H9 (cell line): ENCODE results near the gene MGAM2. TPM values are rescaled to one million over a fixed set of nuclear protein-coding genes. Genes with fewer than 3 reads are reported as not detected.

Experiments used
- DNase-seq: peaks from one replicate; pipeline ENCODE4 v3.0.0-alpha.2; 2017
- H2AFZ ChIP-seq: one replicate; pipeline ENCODE4 v1.6.1; 2013; ENCODE audit warnings: mild to moderate bottlenecking, low read length, control low read depth, moderate library complexity
- H2AK5ac ChIP-seq: 2 replicates; pipeline ENCODE4 v1.6.1; 2013; ENCODE audit warnings: low read length, control low read depth, mixed read lengths; ENCODE audit not compliant: insufficient read length
- H2BK120ac ChIP-seq: one replicate; pipeline ENCODE4 v1.6.1; 2013; ENCODE audit warnings: low read depth, mild to moderate bottlenecking, low read length, control low read depth, inconsistent platforms; ENCODE audit not compliant: poor library complexity, severe bottlenecking
- H2BK12ac ChIP-seq: 2 replicates; pipeline ENCODE4 v1.6.1; 2013; ENCODE audit warnings: low read length, control low read depth, mixed read lengths, low read depth; ENCODE audit not compliant: insufficient read length
- H2BK15ac ChIP-seq: 2 replicates; pipeline ENCODE4 v1.6.1; 2013; ENCODE audit warnings: low read depth, low read length, control low read depth
- H2BK20ac ChIP-seq: one replicate; pipeline ENCODE4 v1.6.1; 2013; ENCODE audit warnings: low read depth, mild to moderate bottlenecking, low read length, control low read depth, inconsistent platforms; ENCODE audit not compliant: poor library complexity, severe bottlenecking
- H2BK5ac ChIP-seq: 2 replicates; pipeline ENCODE4 v1.6.1; 2013; ENCODE audit warnings: low read length, control low read depth, mixed read lengths; ENCODE audit not compliant: insufficient read length
- H3K14ac ChIP-seq: 2 replicates; pipeline ENCODE4 v1.6.1; 2013; ENCODE audit warnings: low read length, control low read depth; ENCODE audit not compliant: insufficient read depth
- H3K18ac ChIP-seq: 2 replicates; pipeline ENCODE4 v1.6.1; 2013; ENCODE audit warnings: low read depth, mild to moderate bottlenecking, mixed read lengths, low read length, control low read depth; ENCODE audit not compliant: insufficient read length
- H3K23ac ChIP-seq: 2 replicates; pipeline ENCODE4 v1.6.1; 2013; ENCODE audit warnings: low read length, control low read depth, mixed read lengths, low read depth; ENCODE audit not compliant: insufficient read length
- H3K23me2 ChIP-seq: 2 replicates; pipeline ENCODE4 v1.6.1; 2013; ENCODE audit warnings: low read depth, mild to moderate bottlenecking, mixed read lengths, low read length, control low read depth; ENCODE audit not compliant: insufficient read length, poor library complexity, severe bottlenecking
- H3K27ac ChIP-seq: 2 replicates; pipeline ENCODE4 v1.5.1; 2013; ENCODE audit warnings: low read length, control low read depth, mixed read lengths, low read depth; ENCODE audit not compliant: insufficient read length
- H3K27me3 ChIP-seq: 2 replicates; pipeline ENCODE4 v1.6.1; 2013; ENCODE audit warnings: low read length, control low read depth, inconsistent platforms; ENCODE audit not compliant: insufficient read depth
- H3K4ac ChIP-seq: 2 replicates; pipeline ENCODE4 v1.6.1; 2013; ENCODE audit warnings: low read depth, mild to moderate bottlenecking, control low read depth, inconsistent platforms, low read length, moderate library complexity
- H3K4me1 ChIP-seq: 2 replicates; pipeline ENCODE4 v1.6.1; 2013; ENCODE audit warnings: low read length, control low read depth, inconsistent platforms; ENCODE audit not compliant: insufficient read depth
- H3K4me2 ChIP-seq: 2 replicates; pipeline ENCODE4 v1.6.1; 2013; ENCODE audit warnings: low read length, control low read depth, mixed read lengths; ENCODE audit not compliant: insufficient read length, insufficient read depth
- H3K56ac ChIP-seq: 2 replicates; pipeline ENCODE4 v1.6.1; 2013; ENCODE audit warnings: low read depth, mild to moderate bottlenecking, mixed read lengths, low read length, control low read depth; ENCODE audit not compliant: insufficient read length
- H3K79me1 ChIP-seq: 2 replicates; pipeline ENCODE4 v1.6.1; 2013; ENCODE audit warnings: low read depth, mild to moderate bottlenecking, moderate library complexity, low read length, control low read depth, inconsistent platforms; ENCODE audit not compliant: insufficient read depth, poor library complexity, severe bottlenecking
- H3K79me2 ChIP-seq: 2 replicates; pipeline ENCODE4 v1.6.1; 2013; ENCODE audit warnings: low read length, control low read depth, inconsistent platforms; ENCODE audit not compliant: insufficient read depth
- H3K9ac ChIP-seq: 2 replicates; pipeline ENCODE4 v1.6.1; 2013; ENCODE audit warnings: low read length, control low read depth, mixed read lengths; ENCODE audit not compliant: insufficient read length; ENCODE audit errors: extremely low read depth
- H3K9me3 ChIP-seq: one replicate; pipeline ENCODE4 v1.6.1; 2013; ENCODE audit warnings: low read depth, low read length, inconsistent platforms; ENCODE audit not compliant: control insufficient read depth
- H3T11ph ChIP-seq: one replicate; pipeline ENCODE4 v1.6.1; 2013; ENCODE audit warnings: mild to moderate bottlenecking, low read length, control low read depth, inconsistent platforms
- H4K20me1 ChIP-seq: one replicate; pipeline ENCODE4 v1.6.1; 2013; ENCODE audit not compliant: control insufficient read depth, insufficient read length, insufficient read depth
- H4K5ac ChIP-seq: 2 replicates; pipeline ENCODE4 v1.6.1; 2013; ENCODE audit warnings: low read depth, mild to moderate bottlenecking, mixed read lengths, low read length, control low read depth; ENCODE audit not compliant: insufficient read length
- H4K8ac ChIP-seq: replicated peaks from 2 replicates; pipeline ENCODE4 v1.6.1; 2013; ENCODE audit warnings: low read length, control low read depth, mixed read lengths, low read depth; ENCODE audit not compliant: insufficient read length
- H4K91ac ChIP-seq: 2 replicates; pipeline ENCODE4 v1.6.1; 2013; ENCODE audit warnings: low read depth, mild to moderate bottlenecking, moderate library complexity, mixed read lengths, low read length, control low read depth; ENCODE audit not compliant: insufficient read length
- H3K27ac Mint-ChIP-seq, 3 experiments: 2 replicates in 2 of 3; 3 replicates in 1 of 3; pipeline ENCODE4 v1.8.0; 2020 to 2021; ENCODE audit warnings: mixed read lengths in 3 of 3, mild to moderate bottlenecking in 1 of 3, moderate library complexity in 1 of 3
- H3K27me3 Mint-ChIP-seq: 2 replicates; pipeline ENCODE4 v1.8.0; 2021; ENCODE audit warnings: low read depth, mild to moderate bottlenecking, moderate library complexity, mixed read lengths
- H3K36me3 Mint-ChIP-seq, 3 experiments: 2 replicates in 2 of 3; 3 replicates in 1 of 3; pipeline ENCODE4 v1.8.0; 2020 to 2021; ENCODE audit warnings: low read depth in 3 of 3, mixed read lengths in 3 of 3; ENCODE audit not compliant: insufficient read depth in 1 of 3
- H3K4me1 Mint-ChIP-seq, 2 experiments: 2 replicates each; pipeline ENCODE4 v1.8.0; 2020; ENCODE audit warnings: mixed read lengths in 2 of 2
- H3K4me3 Mint-ChIP-seq, 2 experiments: 2 replicates in 1 of 2; 3 replicates in 1 of 2; pipeline ENCODE4 v1.8.0; 2020 to 2021; ENCODE audit warnings: mild to moderate bottlenecking in 2 of 2, mixed read lengths in 2 of 2, moderate library complexity in 1 of 2
- H3K9me3 Mint-ChIP-seq, 2 experiments: 2 replicates in 1 of 2; 3 replicates in 1 of 2; pipeline ENCODE4 v1.8.0; 2020; ENCODE audit warnings: mild to moderate bottlenecking in 2 of 2, mixed read lengths in 2 of 2, moderate library complexity in 1 of 2
- CTCF ChIP-seq: fragments of 200-600 bp; sonication (generic); conservative IDR thresholded peaks from 3 replicates; pipeline ENCODE4 v1.8.0; 2021; ENCODE audit warnings: antibody characterized with exemption, mild to moderate bottlenecking
- WGBS: extraction: QIAGEN DNeasy Blood & Tissue Kit; methylation state at CpG from one replicate; pipeline ENCODE4 v1.1.7; 2013; ENCODE audit warnings: missing lambda C conversion rate, low lambda C conversion rate, mixed read lengths; ENCODE audit not compliant: insufficient read length; ENCODE audit errors: extremely low coverage; 5-methylcytosine and 5-hydroxymethylcytosine counted together
- total RNA-seq: library from RNA; stranded (reverse); gene quantifications from 2 replicates; pipeline ENCODE4 v1.2.1, GENCODE V29; 2021

Gene MGAM2
- total RNA-seq, 1 experiment from 2014 or later: not detected

GRCh38 chr7:142083605-142084004 lies 27.9 kb upstream of the MGAM2 start:
- no peak overlapping the region for H3K4me3 Mint-ChIP-seq
- H2AFZ ChIP-seq: no peak overlapping the region
- no peaks in the 10 kb centered on the region for H3K27me3 ChIP-seq
- H3K9me3 ChIP-seq: no peaks in the 10 kb centered on the region
- H2BK20ac ChIP-seq: no peak overlapping the region
- H3K23ac ChIP-seq: no peak overlapping the region
- H3K4me1 Mint-ChIP-seq: no peaks in the 10 kb centered on the region
- no peak overlapping the region for H3K4me2 ChIP-seq
- no peak for DNase-seq
- H3K27me3 Mint-ChIP-seq: no peaks in the 10 kb centered on the region; the same call in 1 of the 2 replicates
- WGBS: no CpG with 5 or more reads among the region's 1 CpG
- no peak for TF ChIP-seq CTCF
- no peaks in the 10 kb centered on the region for H4K20me1 ChIP-seq
- no peaks in the 10 kb centered on the region for H3K79me1 ChIP-seq
- no peak overlapping the region for H2BK15ac ChIP-seq
- H4K91ac ChIP-seq: no peak overlapping the region
- H3K27ac ChIP-seq: no peak overlapping the region
- no peaks in the 10 kb centered on the region for H3K4me1 ChIP-seq
- no peak overlapping the region for H3T11ph ChIP-seq
- no peaks in the 10 kb centered on the region for H3K36me3 Mint-ChIP-seq
- H4K5ac ChIP-seq: no peak overlapping the region
- no peak overlapping the region for H2BK120ac ChIP-seq
- H2BK12ac ChIP-seq: no peak overlapping the region
- no peak overlapping the region for H3K4ac ChIP-seq
- no peak overlapping the region for H2BK5ac ChIP-seq
- no peak overlapping the region for H3K18ac ChIP-seq
- H3K56ac ChIP-seq: no peak overlapping the region
- no peaks in the 10 kb centered on the region for H3K79me2 ChIP-seq
- no peak overlapping the region for H3K14ac ChIP-seq
- no peak overlapping the region for H4K8ac ChIP-seq
- H3K27ac Mint-ChIP-seq: no peak overlapping the region
- H2AK5ac ChIP-seq: no peak overlapping the region
- H3K23me2 ChIP-seq: no peaks in the 10 kb centered on the region
- H3K9me3 Mint-ChIP-seq: no peaks in the 10 kb centered on the region; a peak in 1 of 5 replicates
- H3K9ac ChIP-seq: no peak overlapping the region
